Stomach smooth muscle (tissue), 2 donors: ENCODE measurements around the gene TK1.

Source experiments
- H3K27ac ChIP-seq: one replicate; pipeline ENCODE4 v1.7.0; 2013; ENCODE audit warnings: mild to moderate bottlenecking, low read length, inconsistent platforms
- H3K27me3 ChIP-seq, 2 donors: one replicate each; pipeline ENCODE4 v1.7.0; 2013; ENCODE audit warnings: low read length in 2 of 2; ENCODE audit not compliant: insufficient read depth in 2 of 2, control insufficient read depth in 1 of 2
- H3K36me3 ChIP-seq, 2 donors: one replicate each; pipeline ENCODE4 v1.7.0; 2013; ENCODE audit warnings: low read length in 2 of 2; ENCODE audit not compliant: control insufficient read depth in 2 of 2, insufficient read depth in 2 of 2
- H3K4me1 ChIP-seq: one replicate; pipeline ENCODE4 v1.7.0; 2013; ENCODE audit warnings: low read length; ENCODE audit not compliant: control insufficient read depth, insufficient read depth
- H3K4me3 ChIP-seq, 2 donors: one replicate each; pipeline ENCODE4 v1.7.0; 2013; ENCODE audit warnings: low read length in 2 of 2
- H3K9ac ChIP-seq, 2 donors: one replicate each; pipeline ENCODE4 v1.7.0; 2013; ENCODE audit warnings: low read length in 2 of 2, mild to moderate bottlenecking in 1 of 2
- H3K9me3 ChIP-seq, 2 donors: one replicate each; pipeline ENCODE4 v1.7.0; 2013; ENCODE audit warnings: low read length in 2 of 2; ENCODE audit not compliant: control insufficient read depth in 2 of 2
- donor health status: healthy.
- donor health status: Pancreatic carcinoma.

TK1 gene

DNA sequence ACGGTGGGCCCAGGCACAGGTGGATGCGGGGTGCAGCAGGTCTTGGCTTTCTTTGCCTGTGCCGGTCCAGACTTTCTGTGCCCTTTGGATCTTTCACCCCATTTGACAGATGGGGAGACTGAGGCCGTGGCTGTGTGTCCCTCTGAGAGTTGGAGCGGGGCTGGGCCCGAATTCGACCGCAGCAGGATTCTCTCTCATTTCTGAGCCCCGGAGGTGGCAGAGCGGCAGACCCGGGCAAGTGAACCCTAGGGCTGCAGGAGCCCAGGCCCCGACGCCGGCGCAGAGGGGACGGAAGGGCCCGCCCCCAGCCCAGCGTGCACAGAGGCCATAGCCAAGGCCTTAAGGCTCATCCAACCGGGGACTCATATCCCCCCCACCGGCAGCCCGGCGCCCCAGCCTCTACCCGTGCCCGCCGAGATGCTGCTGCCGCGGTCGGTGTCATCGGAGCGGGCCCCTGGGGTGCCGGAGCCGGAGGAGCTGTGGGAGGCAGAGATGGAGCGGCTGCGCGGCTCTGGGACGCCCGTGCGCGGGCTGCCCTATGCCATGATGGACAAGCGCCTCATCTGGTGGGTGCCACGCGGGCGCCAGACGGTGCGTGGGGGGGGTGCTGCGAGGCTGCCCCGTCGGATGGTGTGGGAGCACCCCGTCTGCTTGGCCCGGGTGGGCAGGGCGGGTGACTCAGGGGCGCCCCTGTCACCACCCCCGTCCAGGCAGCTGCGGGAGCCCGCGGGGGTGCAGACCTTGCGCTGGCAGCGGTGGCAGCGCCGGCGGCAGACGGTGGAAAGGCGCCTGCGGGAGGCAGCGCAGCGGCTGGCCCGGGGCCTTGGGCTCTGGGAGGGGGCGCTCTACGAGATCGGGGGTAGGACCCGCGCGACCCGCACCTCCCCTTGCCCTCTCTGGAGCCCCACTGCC is 55.4 kb downstream of the TK1 start:
- peaks cover 17 to 40% of the 10 kb centered on the region in 2 donors for H3K27me3 ChIP-seq
- no peaks in the 10 kb centered on the region for H3K36me3 ChIP-seq
- no peak overlapping the region for H3K27ac ChIP-seq
- no peak overlapping the region for H3K9ac ChIP-seq
- H3K4me3 ChIP-seq: peak overlapping the region in 1 of 2 donors; percentile 44
- H3K9me3 ChIP-seq: no peaks in the 10 kb centered on the region
- H3K4me1 ChIP-seq: peaks cover 25% of the 10 kb centered on the region

GRCh38 chr17:78130437-78131101 is 56.3 kb downstream of the TK1 start, which contains the start of gene TMC8:
TSS of gene TMC8 (plus strand) at chr17:78130771. CDS start at chr17:78131589, 818 bp downstream.
- H3K9ac ChIP-seq: no peak within 1 kb of the TSS
- H3K36me3 ChIP-seq: no peaks in the 10 kb centered on the region
- H3K4me3 ChIP-seq: peak within 1 kb of the TSS in 1 of 2 donors; percentile 44
- peaks cover 26% of the 10 kb centered on the region for H3K4me1 ChIP-seq
- peaks cover 17 to 40% of the 10 kb centered on the region in 2 donors for H3K27me3 ChIP-seq
- no peak within 1 kb of the TSS for H3K27ac ChIP-seq
- no peaks in the 10 kb centered on the region for H3K9me3 ChIP-seq

GRCh38 chr17:78130090-78130436 is 56.8 kb downstream of the TK1 start:
- H3K4me3 ChIP-seq: no peak overlapping the region
- H3K9ac ChIP-seq: no peak overlapping the region
- H3K9me3 ChIP-seq: no peaks in the 10 kb centered on the region
- H3K4me1 ChIP-seq: peaks cover 26% of the 10 kb centered on the region
- H3K36me3 ChIP-seq: no peaks in the 10 kb centered on the region
- H3K27ac ChIP-seq: no peak overlapping the region
- peaks cover 17 to 40% of the 10 kb centered on the region in 2 donors for H3K27me3 ChIP-seq

GRCh38 chr17:78129351-78130089 is 57.3 kb downstream of the TK1 start:
- H3K9me3 ChIP-seq: no peaks in the 10 kb centered on the region
- no peak overlapping the region for H3K27ac ChIP-seq
- peaks cover 26% of the 10 kb centered on the region for H3K4me1 ChIP-seq
- H3K9ac ChIP-seq: no peak overlapping the region
- peaks cover 17 to 40% of the 10 kb centered on the region in 2 donors for H3K27me3 ChIP-seq
- peak overlapping the region in 1 of 2 donors; percentile 58 for H3K4me3 ChIP-seq
- no peaks in the 10 kb centered on the region for H3K36me3 ChIP-seq

- H3K27ac ChIP-seq: peak within 1 kb of the TSS; percentile 49
- peak within 1 kb of the TSS; percentile 59 to 72 for H3K4me3 ChIP-seq
- peaks cover 26% of the 10 kb centered on the region for H3K4me1 ChIP-seq
- no peaks in the 10 kb centered on the region for H3K36me3 ChIP-seq
- H3K9ac ChIP-seq: peak within 1 kb of the TSS; percentile 38 to 51
- peaks cover 15 to 37% of the 10 kb centered on the region in 2 donors for H3K27me3 ChIP-seq
- H3K9me3 ChIP-seq: no peaks in the 10 kb centered on the region
These were observed 58.1 kb downstream of the TK1 start, which contains the start of gene TMC6 for GRCh38 chr17:78128551-78129350. TSS of gene TMC6 (minus strand) at chr17:78128755. CDS start at chr17:78126832, 1,923 bp downstream.

DNA sequence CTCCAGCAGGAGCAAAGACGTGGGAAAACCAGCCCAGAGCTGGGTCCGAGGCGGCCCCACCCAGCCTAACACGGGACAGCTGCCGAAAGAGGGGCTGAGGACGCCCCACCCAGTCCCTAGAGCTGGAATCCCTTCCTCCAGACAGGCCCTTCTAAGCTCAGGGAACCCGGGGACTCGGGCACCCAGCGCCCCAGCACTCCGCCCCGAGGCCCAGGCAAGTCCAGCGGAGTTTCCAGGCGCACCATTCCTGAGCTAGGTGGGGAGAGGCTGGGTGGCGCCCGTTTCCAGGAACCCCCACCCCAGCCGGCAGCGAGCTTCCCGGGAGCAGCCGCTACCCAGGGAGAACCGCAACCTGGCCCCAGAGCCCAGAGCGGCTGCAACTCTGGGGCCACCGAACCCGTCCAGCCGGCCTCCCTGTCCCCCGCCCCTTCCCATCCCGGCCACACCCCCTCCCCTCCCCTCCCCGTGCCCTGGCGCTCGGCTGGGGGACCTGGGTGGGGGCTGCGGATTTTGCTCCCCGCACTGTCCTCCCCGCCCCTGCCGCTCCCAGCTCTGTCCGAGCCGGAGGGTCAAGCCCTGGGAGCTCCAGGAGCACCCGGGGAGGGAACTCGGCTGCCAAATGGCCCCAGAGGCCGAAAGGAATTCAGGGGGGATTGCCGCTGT is 58.8 kb downstream of the TK1 start:
- no peaks in the 10 kb centered on the region for H3K9me3 ChIP-seq
- peak overlapping the region; percentile 59 to 72 for H3K4me3 ChIP-seq
- peaks cover 26% of the 10 kb centered on the region for H3K4me1 ChIP-seq
- no peaks in the 10 kb centered on the region for H3K36me3 ChIP-seq
- H3K9ac ChIP-seq: peak overlapping the region; percentile 38 to 51
- peak overlapping the region; percentile 49 for H3K27ac ChIP-seq
- peaks cover 15 to 37% of the 10 kb centered on the region in 2 donors for H3K27me3 ChIP-seq

- Histone ChIP-seq H3K9ac (peak overlapping the region; percentile 38 to 51), H3K4me1 (peaks cover 26% of the 10 kb centered on the region), H3K4me3 (peak overlapping the region; percentile 59 to 72), H3K27ac (peak overlapping the region; percentile 49), H3K27me3 (peaks cover 12 to 35% of the 10 kb centered on the region in 2 donors), H3K9me3 (no peaks in the 10 kb centered on the region), H3K36me3 (no peaks in the 10 kb centered on the region)
These were observed 59.5 kb downstream of the TK1 start for GRCh38 chr17:78127239-78127887.

- Histone ChIP-seq H3K27ac (no peak overlapping the region), H3K9ac (no peak overlapping the region), H3K27me3 (peaks cover 11 to 31% of the 10 kb centered on the region in 2 donors), H3K36me3 (no peaks in the 10 kb centered on the region), H3K4me3 (no peak overlapping the region), H3K4me1 (peaks cover 26% of the 10 kb centered on the region), H3K9me3 (no peaks in the 10 kb centered on the region)
These were observed 60.0 kb downstream of the TK1 start for GRCh38 chr17:78126895-78127238.
